Heart left ventricle (tissue), 13 donors: ENCODE data around the gene ZNF277.

Source experiments
- CTCF ChIP-seq, 12 donors: fragments of 200-600 bp; sonication (generic) in 4 of 12; IDR thresholded peaks; one replicate each; pipeline versions ENCODE4 v1.5.0 to v1.8.0; 2018 to 2022; ENCODE audit warnings: antibody characterized with exemption in 12 of 12, mild to moderate bottlenecking in 5 of 12
- POLR2A ChIP-seq, 2 donors: fragments of 450-650 bp; IDR thresholded peaks; one replicate each; pipeline ENCODE4 v1.6.1; 2017; ENCODE audit warnings: antibody characterized with exemption in 2 of 2, mild to moderate bottlenecking in 2 of 2, moderate library complexity in 2 of 2
- donor health status: ischemic (EF 13 %, LVEDD 7.1; RV severe dilation, severe dysfunction).
- donor health status: DM: no; HTN: yes; CAD: no.
- donor health status: DM: no; HTN: no; CAD: no.
- donor health status: ischemic (EF 25% LVEDD 6.9; RV normal size, moderate dysfunction).
- donor health status: ischemic (EF 25% LVEDD 5.7; RV mildly dilated, moderate dysfunction).
- donor health status: ischemic (EF 35%, LVEDD 5.7; RV mildly dilated, moderate dysfunction).
- donor health status: nonischemic (EF 11% LVEDD 7.7; RV severe dilation, severe dysfunction).
- donor health status: DM: yes; HTN: yes; CAD: no.
- donor health status: PGD.
- donor health status: ischemic (EF 29% LVEDD 5.4; RV normal size, mild dysfunction).
- donor health status: nonischemic (EF 23%, LVEDD 6.1; RV moderate dilation, normal function).

- no peak for TF ChIP-seq CTCF (IDR thresholded peaks at IDR 0.05)
- TF ChIP-seq POLR2A (IDR thresholded peaks at IDR 0.05): no peak
Measured at GRCh38 chr7:112381311-112382091, 175.0 kb downstream of the ZNF277 start.
